Stimulated activated CD8-positive, alpha-beta memory T cell treated with anti-CD3 and anti-CD28 coated beads, Interleukin-15, amount 100 ng/mL, for 1 hour (primary cell): Measurements from ENCODE around the gene ZBED5.
A peak's percentile ranks its signal among the peaks of the same experiment; 100 is the strongest.
"Not testable (repeated sequence)": the region's sequence is repeated elsewhere in the genome, so short reads cannot be mapped to it uniquely, and the experiment has no call there.

Experiments used
- DNase-seq: peaks from one replicate; pipeline ENCODE4 v3.0.0-alpha.2; 2020; ENCODE audit warnings: low read depth

The ZBED5 gene

DNA sequence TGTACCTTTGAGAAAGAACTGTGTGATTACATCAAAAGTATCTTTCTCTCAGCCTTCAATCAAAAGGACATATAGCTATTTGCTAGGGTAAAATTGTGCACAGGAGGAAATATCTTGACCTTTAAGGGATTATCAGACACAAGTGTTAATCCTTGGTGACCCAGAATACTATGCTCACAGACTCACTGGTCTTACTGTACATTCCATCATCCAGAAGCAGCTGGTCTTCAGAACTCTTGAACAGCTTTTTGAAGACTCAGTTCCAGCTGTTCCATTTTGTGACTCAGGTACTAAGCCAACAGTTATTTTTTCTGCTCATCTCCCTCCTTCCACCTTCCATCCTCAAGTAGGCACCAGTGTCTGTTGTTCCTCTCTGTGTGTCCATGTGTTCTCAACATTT is 19.8 kb downstream of the ZBED5 start:
- no peak for DNase-seq

GRCh38 chr11:10836884-10837283 is 21.0 kb downstream of the ZBED5 start:
- DNase-seq, result not testable (repeated sequence)

- no peak for DNase-seq
Observed at GRCh38 chr11:10829139-10829538, 28.7 kb downstream of the ZBED5 start.

DNA sequence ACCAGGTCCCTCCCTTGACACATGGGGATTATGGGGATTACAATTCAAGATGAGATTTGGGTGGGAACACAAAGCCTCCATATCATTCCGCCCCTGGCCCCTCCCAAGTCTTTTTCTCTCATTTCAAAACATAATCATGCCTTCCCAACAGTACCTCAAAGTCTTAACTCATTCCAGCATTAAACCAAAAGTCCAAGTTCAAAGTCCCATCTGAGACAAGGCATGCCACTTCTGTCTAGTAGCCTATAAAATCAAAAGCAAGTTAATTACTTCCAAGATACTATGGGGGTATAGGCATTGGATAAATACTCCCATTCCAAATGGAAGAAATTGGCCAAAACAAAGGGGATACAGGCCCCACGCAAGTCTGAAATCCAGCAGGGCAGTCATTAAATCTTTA is 29.5 kb downstream of the ZBED5 start:
- DNase-seq, result no peak

GRCh38 chr11:10824888-10825287 is 33.0 kb downstream of the ZBED5 start:
- DNase-seq, result no peak

GRCh38 chr11:10823152-10823579 is 34.7 kb downstream of the ZBED5 start:
- DNase-seq, result no peak

GRCh38 chr11:10822491-10822890 is 35.4 kb downstream of the ZBED5 start:
- DNase-seq, result not testable (repeated sequence)

DNA sequence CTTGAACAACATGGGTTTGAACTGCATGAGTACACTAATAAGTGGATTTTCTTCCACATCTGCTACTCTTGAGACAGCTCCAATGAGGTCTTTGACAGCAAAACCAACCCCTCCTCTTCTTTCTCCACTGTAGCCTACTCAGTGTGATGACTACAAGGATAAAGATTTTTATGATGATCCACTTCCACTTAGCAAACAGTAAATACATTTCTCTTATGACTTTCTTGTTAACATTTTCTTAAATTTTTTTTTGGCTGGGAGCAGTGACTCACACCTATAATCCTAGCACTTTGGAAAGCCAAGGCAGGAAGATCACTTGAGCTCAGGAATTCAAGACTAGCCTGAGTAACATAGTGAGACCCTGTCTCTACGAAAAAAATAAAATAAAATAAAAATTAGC is 39.3 kb downstream of the ZBED5 start:
- DNase-seq, result no peak

DNA sequence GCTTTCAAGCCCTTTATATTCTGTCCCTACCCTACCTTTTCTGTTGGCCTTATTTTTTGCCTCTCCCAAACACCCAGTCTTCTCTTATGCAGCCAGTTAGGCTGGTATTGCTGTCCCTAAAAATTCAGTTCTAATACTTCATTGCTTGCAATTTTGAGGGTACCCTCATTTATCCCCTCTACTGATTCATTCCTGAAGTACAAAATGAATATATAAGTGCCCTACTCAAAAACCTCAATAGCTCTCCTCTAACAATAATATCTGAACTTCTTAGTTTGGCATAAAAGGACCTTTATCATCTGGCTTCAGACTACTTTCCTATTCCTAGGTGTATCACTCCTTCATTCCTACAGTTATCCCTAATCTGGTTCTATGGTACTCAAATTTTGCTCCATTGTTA is 43.9 kb downstream of the ZBED5 start:
- no peak for DNase-seq

DNA sequence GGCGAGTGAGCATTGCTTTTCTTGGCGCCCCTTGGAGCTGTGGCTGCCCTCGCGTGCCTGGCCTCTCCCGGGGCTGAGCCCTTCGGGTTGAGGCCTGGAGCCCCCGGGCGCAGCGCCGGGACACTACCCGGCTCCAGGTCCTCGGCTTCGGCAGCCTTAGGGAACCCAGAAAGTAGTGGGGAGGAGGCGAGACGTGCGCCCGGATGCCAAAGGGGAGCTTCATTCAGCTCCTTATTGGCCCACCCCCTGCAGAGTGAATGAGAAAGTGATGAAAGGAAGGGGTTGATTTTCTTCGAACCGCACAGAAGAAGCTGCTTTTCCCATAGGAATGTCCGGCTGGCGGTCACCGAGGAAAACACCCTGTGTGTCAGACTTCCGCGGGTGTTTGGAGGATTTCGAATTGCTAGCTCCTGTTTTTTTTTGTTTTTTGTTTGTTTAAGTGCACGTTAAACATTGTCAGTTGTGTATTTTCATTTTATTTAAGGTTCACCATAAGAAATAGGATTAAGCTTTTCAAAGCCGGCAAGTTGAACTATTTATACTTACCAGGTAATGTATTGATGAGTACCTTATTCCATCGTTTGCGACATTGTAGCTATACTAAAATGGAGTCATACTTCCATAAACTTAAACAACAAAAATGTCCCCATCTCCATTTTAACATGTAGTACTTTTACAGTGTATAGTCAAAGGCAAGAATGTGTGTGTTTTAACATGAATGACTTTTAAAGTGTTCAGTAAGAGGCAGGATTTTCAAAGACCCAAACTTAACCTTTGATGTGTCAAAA is 48.3 kb downstream of the ZBED5 start:
- peak; percentile 14 for DNase-seq

- DNase-seq, result peak; percentile 92
Observed at GRCh38 chr11:10808553-10809372, 49.1 kb downstream of the ZBED5 start, which contains the start of gene EIF4G2. TSS of gene EIF4G2 (minus strand) at chr11:10808926.

DNA sequence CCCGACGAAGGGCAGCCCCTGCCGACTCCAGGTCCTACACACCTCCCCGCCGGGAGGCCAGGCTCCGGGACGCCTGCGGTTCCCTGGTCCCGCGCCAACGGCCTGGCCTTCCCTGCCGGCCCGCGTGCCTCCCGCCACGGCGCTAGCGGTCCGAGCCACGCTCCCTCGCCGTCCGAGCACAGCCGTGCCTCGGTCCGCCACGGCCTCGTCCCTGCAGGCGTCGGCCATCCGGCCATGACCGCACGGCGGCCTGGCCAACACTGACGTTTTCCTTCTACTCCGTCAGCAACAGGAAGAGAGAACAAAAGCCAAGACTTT is 49.7 kb downstream of the ZBED5 start:
- no peak for DNase-seq

DNA sequence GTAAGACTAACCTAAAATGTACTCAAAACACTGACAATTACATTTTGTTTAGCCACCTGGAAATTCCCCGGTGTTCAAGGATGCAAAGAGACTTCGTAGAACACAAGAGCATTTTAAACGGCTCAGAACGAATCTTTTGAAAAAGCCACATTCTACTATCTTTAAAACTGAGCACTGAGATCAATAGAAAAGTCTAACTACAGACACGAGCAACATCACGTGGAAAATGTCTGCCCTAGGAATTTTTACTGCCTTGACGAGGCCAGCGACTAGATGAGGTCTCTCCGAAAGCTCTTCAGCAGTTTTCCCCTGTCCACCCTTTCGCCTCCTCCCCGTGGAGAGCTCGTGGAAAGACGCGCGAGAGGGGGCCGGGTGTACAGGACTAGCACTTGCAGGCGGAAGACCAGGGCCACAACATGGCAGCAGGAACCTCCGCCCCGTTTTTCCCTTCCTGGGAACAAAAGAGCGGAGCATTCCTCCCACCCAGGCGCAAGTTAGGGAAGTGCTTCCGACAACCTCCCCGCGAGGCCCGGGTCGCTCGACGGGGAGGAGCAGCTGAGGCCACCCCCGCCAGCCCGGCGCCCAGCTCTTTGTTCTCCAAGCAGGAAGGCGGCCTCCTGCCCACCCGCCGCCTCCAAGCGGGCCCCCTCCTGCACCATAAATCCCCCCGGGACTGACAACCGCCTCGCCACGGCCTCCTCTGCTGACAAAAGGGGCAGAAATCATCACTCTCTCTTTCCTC is 50.2 kb downstream of the ZBED5 start:
- DNase-seq, result peak; percentile 8

GRCh38 chr11:10806206-10806605 is 51.6 kb downstream of the ZBED5 start:
- no peak for DNase-seq

GRCh38 chr11:10805741-10806140 is 52.1 kb downstream of the ZBED5 start:
- DNase-seq, result no peak

DNA sequence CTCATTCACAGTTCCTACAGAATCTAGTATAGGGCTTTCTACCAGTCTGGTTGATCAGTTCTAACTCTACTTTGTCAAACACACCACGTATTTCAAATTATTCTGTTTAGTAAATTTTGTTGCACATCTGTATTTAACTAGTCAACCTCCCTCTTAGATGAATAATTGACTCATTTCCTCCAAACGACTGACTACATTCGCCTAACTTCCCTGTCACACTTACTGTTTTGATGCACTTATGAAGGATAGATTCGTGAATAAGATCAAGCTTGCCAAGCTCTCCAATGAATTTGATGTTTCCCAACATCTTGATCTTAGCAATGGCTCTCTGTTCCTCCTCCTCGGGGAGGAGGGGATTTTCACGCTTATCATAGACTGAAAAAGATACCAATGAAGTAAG is 54.2 kb downstream of the ZBED5 start:
- DNase-seq, result no peak
